Right lobe of liver (tissue), 4 donors: ENCODE measurements around the gene PRR3.
"Not testable (repeated sequence)": the region's sequence is repeated elsewhere in the genome, so short reads cannot be mapped to it uniquely, and the experiment has no call there.

ENCODE experiments used
- CTCF ChIP-seq, 4 donors: fragments of 200-600 bp in 3 of 4; fragments of 450-650 bp in 1 of 4; IDR thresholded peaks; one replicate each; pipeline versions ENCODE4 v1.5.1 to v1.8.0; 2016 to 2022; ENCODE audit warnings: antibody characterized with exemption in 4 of 4, mild to moderate bottlenecking in 2 of 4
- POLR2A ChIP-seq: fragments of 450-650 bp; IDR thresholded peaks from one replicate; pipeline ENCODE4 v1.6.1; 2017; ENCODE audit warnings: antibody characterized with exemption, mild to moderate bottlenecking
- donor health status: DM: no; HTN: no; CAD: no.
- donor health status: DM: no; HTN: no; CAD: no.
- donor health status: DM: no; HTN: yes; CAD: no.

GRCh38 chr6:30597315-30598144 is 40.4 kb downstream of the PRR3 start:
- TF ChIP-seq CTCF (IDR thresholded peaks at IDR 0.05): peak; percentile 74 to 88 (median 78)
- TF ChIP-seq POLR2A: not testable (repeated sequence)
